ENCODE data around the gene POLG2.
"Not testable (repeated sequence)": the region's sequence is repeated elsewhere in the genome, so short reads cannot be mapped to it uniquely, and the experiment has no call there.

POLG2 gene

DNA sequence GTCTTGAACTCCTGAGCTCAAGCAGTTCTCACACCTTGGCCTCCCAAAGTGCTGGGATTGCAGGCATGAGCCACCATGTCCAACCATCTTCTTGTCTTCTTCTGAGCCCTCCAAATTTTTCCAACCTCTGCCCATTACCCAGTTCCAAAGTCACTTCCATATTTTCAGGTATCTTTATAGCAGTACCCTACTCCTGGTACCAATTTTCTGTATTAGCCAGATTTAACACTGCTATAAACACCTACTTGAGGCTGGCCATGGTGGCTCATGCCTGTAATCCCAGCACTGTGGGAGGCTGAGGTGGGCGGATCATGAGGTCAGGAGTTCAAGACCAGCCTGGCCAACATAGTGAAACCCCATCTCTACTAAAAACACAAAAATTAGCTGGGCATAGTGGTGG is 57.3 kb downstream of the POLG2 start:
- DNase-seq, result not testable (repeated sequence)

DNA sequence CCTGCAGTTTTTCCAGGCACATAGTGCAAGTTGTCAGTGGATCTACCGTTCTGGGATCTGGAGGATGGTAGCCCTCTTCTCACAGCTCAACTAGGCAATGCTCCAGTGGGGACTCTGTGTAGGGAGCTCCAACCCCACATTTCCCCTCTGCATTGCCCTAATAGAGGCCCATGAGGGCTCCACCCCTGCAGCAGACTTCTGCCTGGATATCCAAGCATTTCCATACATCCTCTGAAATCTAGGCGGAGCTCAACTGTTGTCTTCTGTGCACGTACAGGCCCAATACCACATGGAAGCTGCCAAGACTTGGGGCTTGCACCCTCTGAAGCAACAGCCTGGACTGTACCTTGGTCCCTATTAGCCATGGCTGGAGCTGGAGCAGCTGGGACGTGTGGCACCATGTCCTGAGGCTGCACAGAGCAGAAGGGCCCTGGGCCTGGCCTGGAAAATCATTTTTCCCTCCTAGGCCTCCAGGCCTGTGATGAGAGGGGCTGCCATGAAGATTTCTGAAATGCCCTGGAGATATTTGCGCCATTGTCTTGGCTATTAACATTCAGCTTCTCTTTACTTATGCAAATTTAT is 58.8 kb downstream of the POLG2 start:
- DNase-seq, result no peak

DNA sequence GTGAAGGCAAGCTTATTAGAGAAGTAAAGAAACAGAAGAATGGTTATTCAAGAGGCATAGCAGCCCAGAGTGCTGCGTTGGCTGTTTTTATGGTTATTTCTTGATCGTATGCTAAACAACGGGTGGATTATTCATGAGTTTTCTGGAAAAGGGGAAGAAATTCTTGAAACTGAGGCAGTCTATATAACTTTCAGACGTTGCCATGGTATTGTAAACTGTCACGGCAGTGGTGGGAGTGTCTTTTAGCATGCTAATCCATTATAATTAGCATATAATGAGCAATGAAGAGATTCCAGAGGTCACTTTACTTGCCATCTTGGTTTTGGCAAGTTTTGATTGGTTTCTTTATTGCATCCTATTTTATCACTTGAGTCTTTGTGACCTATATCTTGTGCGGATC is 65.3 kb downstream of the POLG2 start:
- no peak for DNase-seq

DNA sequence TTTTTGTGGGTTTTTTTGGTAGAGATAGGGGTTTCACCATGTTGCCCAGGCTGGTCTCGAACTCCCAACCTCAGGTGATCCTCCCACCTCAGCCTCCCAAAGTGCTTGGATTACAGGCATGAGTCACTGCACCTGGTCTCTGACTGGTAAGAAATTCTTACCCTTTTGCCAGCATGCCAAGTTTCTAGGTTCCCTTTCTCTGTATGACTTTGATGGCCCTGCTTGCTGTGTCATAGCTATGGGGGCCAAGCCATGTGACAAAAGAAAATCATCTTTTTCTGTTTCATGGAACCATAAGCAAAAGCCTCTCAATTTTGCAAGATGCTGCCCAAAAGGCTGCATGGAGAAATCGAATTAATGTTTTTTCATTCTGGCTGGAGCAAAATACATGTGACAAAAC is 66.8 kb downstream of the POLG2 start:
- DNase-seq, result not testable (repeated sequence)

DNA sequence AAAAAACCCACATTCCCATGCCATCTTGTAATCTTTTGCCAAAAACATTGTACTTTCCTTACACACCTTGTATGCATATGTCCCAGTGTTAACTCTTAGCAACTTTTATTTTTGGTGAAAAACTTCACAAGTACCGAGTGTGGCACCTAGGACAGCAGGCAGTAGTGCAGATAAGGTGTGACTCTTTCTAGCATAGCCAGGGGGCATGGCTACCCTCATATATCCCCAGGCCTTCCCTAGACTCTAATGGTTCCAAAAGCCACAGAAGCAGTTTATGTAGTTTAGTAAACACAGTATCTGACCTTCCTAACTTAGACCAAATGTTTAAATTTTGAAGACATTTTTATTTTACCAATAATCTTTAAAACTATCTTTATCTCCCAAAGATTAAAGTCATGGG is 68.4 kb downstream of the POLG2 start:
- DNase-seq, result no peak
